Endothelial cell of umbilical vein (primary cell): ENCODE measurements around the gene SEC61A1. TPM values are rescaled to one million over a fixed set of nuclear protein-coding genes. Genes with fewer than 3 reads are reported as not detected.

Experiments used
- BruUV-seq: library from RNA; stranded (reverse); fragments of 400-500 nt; replicated peaks from 2 replicates; lab custom pipeline; 2021; lab: Mats Ljungman, UMichigan
- CTCF ChIA-PET: fragments of 300-600, 350-600 bp; sonication (Branson Sonifier 250); formaldehyde crosslinking; loops from one replicate; lab custom pipeline; 2021; ENCODE audit warnings: antibody characterized with exemption, inconsistent platforms; lab: Charles Lee
- POLR2A ChIA-PET: fragments of 300-600, 350-600 bp; sonication (Branson Sonifier 250); formaldehyde crosslinking; loops from one replicate; lab custom pipeline; 2021; ENCODE audit warnings: antibody characterized with exemption, inconsistent platforms; lab: Charles Lee
- DNase-seq: peaks from one replicate; pipeline ENCODE4 v3.0.0-alpha.2; 2011; ENCODE audit warnings: low read depth, low spot score
- FAIRE-seq: peaks from 2 replicates; lab custom pipeline; 2011; peaks lifted over from hg19 to GRCh38; lab: Jason Lieb, UNC
- H2AFZ ChIP-seq: 2 replicates; pipeline ENCODE4 v1.6.0; 2012; ENCODE audit warnings: low read depth, low read length, control low read depth, inconsistent platforms
- H3K27ac ChIP-seq: 2 replicates; pipeline ENCODE4 v1.5.1; 2011; ENCODE audit warnings: low read depth, mild to moderate bottlenecking, control low read depth, low read length, moderate library complexity; ENCODE audit not compliant: insufficient read depth
- H3K27me3 ChIP-seq, 2 experiments: 2 replicates each; pipeline versions ENCODE4 v1.6.0 to v1.6.1; 2011; ENCODE audit warnings: low read length in 2 of 2, mixed read lengths in 1 of 2; ENCODE audit not compliant: control insufficient read depth in 2 of 2, insufficient read depth in 2 of 2
- H3K36me3 ChIP-seq, 2 experiments: 2 replicates in 1 of 2; 3 replicates in 1 of 2; pipeline ENCODE4 v1.5.1; 2011; ENCODE audit warnings: low read length in 2 of 2, mild to moderate bottlenecking in 1 of 2, moderate library complexity in 1 of 2; ENCODE audit not compliant: control insufficient read depth in 2 of 2, insufficient read depth in 2 of 2; ENCODE audit errors: extremely low read depth in 1 of 2
- H3K4me1 ChIP-seq: 3 replicates; pipeline ENCODE4 v1.5.1; 2011; ENCODE audit warnings: mild to moderate bottlenecking, low read length; ENCODE audit not compliant: control insufficient read depth, insufficient read depth; ENCODE audit errors: extremely low read depth
- H3K4me2 ChIP-seq: 2 replicates; pipeline ENCODE4 v1.6.1; 2011; ENCODE audit warnings: low read length, control low read depth, mixed read lengths; ENCODE audit not compliant: insufficient read depth
- H3K4me3 ChIP-seq, 3 experiments: fragments of 200-600 bp in 1 of 3; sonication (generic), shearing (Covaris generic) in 1 of 3; replicated peaks in 1 of 3; 2 replicates each; pipeline ENCODE4 v1.5.1; 2011 to 2016; ENCODE audit warnings: control low read depth in 3 of 3, low read length in 3 of 3, mild to moderate bottlenecking in 2 of 3, inconsistent platforms in 1 of 3, low read depth in 1 of 3, moderate library complexity in 1 of 3; ENCODE audit not compliant: insufficient read depth in 1 of 3
- H3K79me2 ChIP-seq: 2 replicates; pipeline ENCODE4 v1.6.0; 2012; ENCODE audit warnings: low read length, inconsistent platforms; ENCODE audit not compliant: control insufficient read depth, insufficient read depth
- H3K9ac ChIP-seq: replicated peaks from 2 replicates; pipeline ENCODE3; 2011; ENCODE audit warnings: low read length, control low read depth; ENCODE audit not compliant: insufficient read depth; ENCODE audit errors: extremely low read depth
- H3K9me1 ChIP-seq: replicated peaks from 3 replicates; pipeline ENCODE4 v1.6.0; 2011; ENCODE audit warnings: mild to moderate bottlenecking, low read length; ENCODE audit not compliant: control insufficient read depth, insufficient read depth; ENCODE audit errors: extremely low read depth
- H3K9me3 ChIP-seq: replicated peaks from 2 replicates; pipeline ENCODE4 v1.5.1; 2012; ENCODE audit warnings: low read length, inconsistent platforms; ENCODE audit not compliant: control insufficient read depth, insufficient read depth
- H4K20me1 ChIP-seq: replicated peaks from 2 replicates; pipeline ENCODE3; 2011; ENCODE audit warnings: mild to moderate bottlenecking, low read length; ENCODE audit not compliant: control insufficient read depth, insufficient read depth; ENCODE audit errors: extremely low read depth
- EZH2 ChIP-seq: IDR thresholded peaks from 2 replicates; pipeline ENCODE4 v1.6.1; 2012; ENCODE audit warnings: borderline replicate concordance, low read depth, mild to moderate bottlenecking, moderate library complexity, low read length, inconsistent platforms; ENCODE audit not compliant: severe bottlenecking
- FOS ChIP-seq: IDR thresholded peaks from 2 replicates; pipeline ENCODE4 v1.6.1; 2011; ENCODE audit warnings: mild to moderate bottlenecking, low read length, moderate library complexity, borderline replicate concordance; ENCODE audit not compliant: insufficient read depth
- GATA2 ChIP-seq: IDR thresholded peaks from 2 replicates; pipeline ENCODE4 v1.7.0; 2011; ENCODE audit warnings: low read depth, mild to moderate bottlenecking, moderate library complexity, mixed read lengths, low read length; ENCODE audit not compliant: insufficient read length, insufficient read depth
- MAX ChIP-seq: IDR thresholded peaks from 2 replicates; pipeline ENCODE4 v1.6.1; 2011; ENCODE audit not compliant: insufficient read depth, insufficient read length
- POLR2AphosphoS5 ChIP-seq: IDR thresholded peaks from 2 replicates; pipeline ENCODE4 v1.6.1; 2012; ENCODE audit warnings: low read depth, mild to moderate bottlenecking, control low read depth, low read length, moderate library complexity; ENCODE audit not compliant: insufficient read depth
- dilution Hi-C: fragments of 300-500 bp; cut with MboI; formaldehyde crosslinking; loops from one replicate; pipeline ENCODE4 v1.15.0; 2019; ENCODE audit warnings: low sequenced_read_pairs; ENCODE audit not compliant: extremely low pct_ligation_motif_present
- intact Hi-C: fragments of 100-400 bp; cut with micrococcal nuclease; formaldehyde crosslinking; loops from one replicate; pipeline ENCODE4 v1.10.0; 2022
- polyA plus RNA-seq, 4 experiments: library from polyadenylated mRNA; depleted of rRNA in 3 of 4; stranded (reverse) in 3 of 4; unstranded in 1 of 4; fragments of >200 nt; gene quantifications; 2 replicates each; pipeline versions ENCODE4 v1.2.1 to v1.2.3, GENCODE V29; 2011 to 2012; ENCODE audit warnings: missing spikeins in 1 of 4
- total RNA-seq: library from RNA; stranded (reverse); gene quantifications from 2 replicates; pipeline ENCODE4 v1.2.3, GENCODE V29; 2021

SEC61A1 gene
- total and polyA plus RNA-seq, 2 donors (not counting 3 experiments of a cell fraction or from before 2014, with no cell fraction given) = 307 to 312 TPM

GRCh38 chr3:128082546-128082945 lies 30.3 kb downstream of the SEC61A1 start:
- no TSS peak for BruUV-seq
- Histone ChIP-seq H4K20me1 (no peaks in the 10 kb centered on the region), H3K4me3 (no peak overlapping the region), H3K79me2 (no peaks in the 10 kb centered on the region), H3K36me3 (peaks cover 3 to 28% of the 10 kb centered on the region in 2 experiments), H3K4me2 (no peak overlapping the region), H3K9ac (no peak overlapping the region), H3K4me1 (peaks cover 5% of the 10 kb centered on the region), H2AFZ (no peak overlapping the region), H3K9me3 (no peaks in the 10 kb centered on the region), H3K27me3 (no peaks in the 10 kb centered on the region), H3K27ac (no peak overlapping the region), H3K9me1 (no peaks in the 10 kb centered on the region)
- ChIA-PET POLR2A (no interaction called here), CTCF (interaction anchor here (3.3 kb wide), 1 partner anchor 51 kb away, joined by 16 read pairs; no protein-coding TSS in a partner anchor)
- dilution Hi-C loops = no loop called here
- DNase-seq = no peak
- intact Hi-C loops = no loop called here
- no peak for FAIRE-seq
- TF ChIP-seq FOS (no peak), EZH2 (no peak), POLR2AphosphoS5 (no peak), MAX (no peak)

DNA sequence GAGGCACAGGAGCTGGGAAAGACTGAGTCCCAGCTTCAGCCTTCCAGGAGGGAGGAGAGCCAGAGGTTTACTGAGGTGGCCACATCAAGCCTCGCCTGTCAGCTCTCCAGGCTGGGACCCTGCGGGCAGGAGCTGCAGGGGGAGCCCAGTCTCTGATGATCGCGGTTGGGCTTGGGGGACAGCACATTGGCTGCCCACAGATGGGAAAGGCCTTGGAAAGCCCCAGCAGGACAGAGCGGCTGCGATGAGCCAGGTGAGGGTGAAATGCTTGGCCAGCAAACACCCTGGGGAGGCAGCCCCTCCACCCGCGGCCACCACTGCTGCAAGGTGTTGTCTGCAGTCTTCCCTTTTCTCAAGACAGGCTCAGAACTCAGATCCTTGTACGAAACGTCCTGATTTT lies 31.2 kb downstream of the SEC61A1 start:
- no TSS peak for BruUV-seq
- CTCF ChIA-PET = interaction anchor here (1.5 to 3.3 kb wide), 3 partner anchors 12 to 50 kb away, joined by 5 to 16 read pairs (median 10); no protein-coding TSS in a partner anchor
- H3K9me3 ChIP-seq = no peaks in the 10 kb centered on the region

More for the DNA sequence above, 31.2 kb downstream of the SEC61A1 start:
- DNase-seq (no peak), FAIRE-seq (no peak)
- Histone ChIP-seq H3K79me2 (no peaks in the 10 kb centered on the region), H3K27me3 (no peaks in the 10 kb centered on the region), H3K9ac (no peak overlapping the region), H3K4me2 (no peak overlapping the region), H3K4me3 (no peak overlapping the region), H3K27ac (no peak overlapping the region), H3K9me1 (no peaks in the 10 kb centered on the region), H2AFZ (no peak overlapping the region), H3K36me3 (peaks cover 3 to 28% of the 10 kb centered on the region in 2 experiments), H4K20me1 (no peaks in the 10 kb centered on the region), H3K4me1 (peaks cover 5% of the 10 kb centered on the region)
- intact Hi-C loops (no loop called here), dilution Hi-C loops (no loop called here)
- POLR2A ChIA-PET = no interaction called here
- TF ChIP-seq FOS = no peak
- no peak for TF ChIP-seq EZH2
- TF ChIP-seq GATA2 = no peak
